Stomach (tissue), 4 donors: ENCODE results near the gene RGMB.

ENCODE experiments used
- EP300 ChIP-seq: sonication (generic); formaldehyde crosslinking; IDR thresholded peaks from one replicate; pipeline ENCODE4 v1.6.1; 2017; ENCODE audit warnings: antibody characterized with exemption
- POLR2A ChIP-seq, 4 donors: fragments of 450-650 bp; IDR thresholded peaks; one replicate each; pipeline ENCODE4 v1.6.1; 2016; ENCODE audit warnings: antibody characterized with exemption in 4 of 4, control low read depth in 2 of 4, mild to moderate bottlenecking in 1 of 4, moderate library complexity in 1 of 4
- TF ChIP-seq, protein P1 (sequence below), 7 experiments: fragments of 450-650 bp in 4 of 7; fragments of 200-600 bp in 3 of 7; sonication (generic) in 3 of 7; IDR thresholded peaks; one replicate each; pipeline ENCODE4 v1.5.1; 2016 to 2019; ENCODE audit warnings: antibody characterized with exemption in 7 of 7, control low read depth in 2 of 7, mild to moderate bottlenecking in 1 of 7

GRCh38 chr5:98772415-98773213 is 849 bp upstream of the RGMB start:
- no peak for TF ChIP-seq POLR2A (IDR thresholded peaks at IDR 0.05)
- TF ChIP-seq, protein P1, sequence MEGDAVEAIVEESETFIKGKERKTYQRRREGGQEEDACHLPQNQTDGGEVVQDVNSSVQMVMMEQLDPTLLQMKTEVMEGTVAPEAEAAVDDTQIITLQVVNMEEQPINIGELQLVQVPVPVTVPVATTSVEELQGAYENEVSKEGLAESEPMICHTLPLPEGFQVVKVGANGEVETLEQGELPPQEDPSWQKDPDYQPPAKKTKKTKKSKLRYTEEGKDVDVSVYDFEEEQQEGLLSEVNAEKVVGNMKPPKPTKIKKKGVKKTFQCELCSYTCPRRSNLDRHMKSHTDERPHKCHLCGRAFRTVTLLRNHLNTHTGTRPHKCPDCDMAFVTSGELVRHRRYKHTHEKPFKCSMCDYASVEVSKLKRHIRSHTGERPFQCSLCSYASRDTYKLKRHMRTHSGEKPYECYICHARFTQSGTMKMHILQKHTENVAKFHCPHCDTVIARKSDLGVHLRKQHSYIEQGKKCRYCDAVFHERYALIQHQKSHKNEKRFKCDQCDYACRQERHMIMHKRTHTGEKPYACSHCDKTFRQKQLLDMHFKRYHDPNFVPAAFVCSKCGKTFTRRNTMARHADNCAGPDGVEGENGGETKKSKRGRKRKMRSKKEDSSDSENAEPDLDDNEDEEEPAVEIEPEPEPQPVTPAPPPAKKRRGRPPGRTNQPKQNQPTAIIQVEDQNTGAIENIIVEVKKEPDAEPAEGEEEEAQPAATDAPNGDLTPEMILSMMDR (IDR thresholded peaks at IDR 0.05), result no peak
- TF ChIP-seq EP300, result no peak
